Endothelial cell (in vitro differentiated cells): ENCODE measurements around the gene UBC. TPM values are rescaled to one million over a fixed set of nuclear protein-coding genes. Genes with fewer than 3 reads are reported as not detected.

ENCODE experiments used
- DNase-seq: peaks from one replicate; pipeline ENCODE4 v3.0.0; 2021; ENCODE audit warnings: low spot score
- H3K27ac Mint-ChIP-seq: one replicate; pipeline ENCODE4 v1.8.0; 2021; ENCODE audit warnings: mixed read lengths, inconsistent platforms; ENCODE audit not compliant: unreplicated experiment
- H3K27me3 Mint-ChIP-seq: one replicate; pipeline ENCODE4 v1.8.0; 2021; ENCODE audit warnings: mild to moderate bottlenecking, moderate library complexity, mixed read lengths, inconsistent platforms; ENCODE audit not compliant: unreplicated experiment
- H3K36me3 Mint-ChIP-seq: one replicate; pipeline ENCODE4 v1.8.0; 2021; ENCODE audit warnings: mild to moderate bottlenecking, low read depth, mixed read lengths, inconsistent platforms; ENCODE audit not compliant: unreplicated experiment
- H3K4me1 Mint-ChIP-seq: one replicate; pipeline ENCODE4 v1.8.0; 2021; ENCODE audit warnings: mild to moderate bottlenecking, mixed read lengths, inconsistent platforms; ENCODE audit not compliant: unreplicated experiment
- H3K4me3 Mint-ChIP-seq: one replicate; pipeline ENCODE4 v1.8.0; 2021; ENCODE audit warnings: mild to moderate bottlenecking, mixed read lengths, inconsistent platforms; ENCODE audit not compliant: unreplicated experiment
- H3K9me3 Mint-ChIP-seq: one replicate; pipeline ENCODE4 v1.8.0; 2021; ENCODE audit warnings: mixed read lengths, inconsistent platforms; ENCODE audit not compliant: unreplicated experiment
- CTCF ChIP-seq: fragments of 200-600 bp; sonication (generic); IDR thresholded peaks from one replicate; pipeline ENCODE4 v1.5.0; 2021; ENCODE audit warnings: antibody characterized with exemption; ENCODE audit not compliant: unreplicated experiment
- total RNA-seq: library from RNA; stranded (reverse); fragmentation: NEBNext Ultra II Directional; extraction: Animal tissue kit (Norgen Biotek cat#: 25700); gene quantifications from one replicate; pipeline ENCODE4 v1.2.1, GENCODE V29; 2021; ENCODE audit not compliant: unreplicated experiment

The UBC gene
- total RNA-seq, 1 donor from 2014 or later, result 765 TPM

- H3K4me3 Mint-ChIP-seq, result no peak overlapping the region
- peaks cover 11% of the 10 kb centered on the region for H3K27me3 Mint-ChIP-seq
- no peak for DNase-seq
- TF ChIP-seq CTCF, result no peak
- no peaks in the 10 kb centered on the region for H3K9me3 Mint-ChIP-seq
- H3K4me1 Mint-ChIP-seq, result peaks cover 37% of the 10 kb centered on the region
- no peaks in the 10 kb centered on the region for H3K36me3 Mint-ChIP-seq
- no peak overlapping the region for H3K27ac Mint-ChIP-seq
These were observed 46.0 kb downstream of the UBC start for GRCh38 chr12:124868252-124869058.

GRCh38 chr12:124867401-124867930 is 47.0 kb downstream of the UBC start:
- no peak for TF ChIP-seq CTCF
- Mint-ChIP-seq H3K4me3 (no peak overlapping the region), H3K4me1 (peaks cover 39% of the 10 kb centered on the region), H3K9me3 (no peaks in the 10 kb centered on the region), H3K27me3 (peaks cover 15% of the 10 kb centered on the region), H3K27ac (no peak overlapping the region), H3K36me3 (no peaks in the 10 kb centered on the region)
- no peak for DNase-seq

GRCh38 chr12:124866883-124867400 is 47.5 kb downstream of the UBC start:
- no peaks in the 10 kb centered on the region for H3K36me3 Mint-ChIP-seq
- no peak for TF ChIP-seq CTCF
- H3K4me1 Mint-ChIP-seq, result peaks cover 35% of the 10 kb centered on the region
- peaks cover 19% of the 10 kb centered on the region for H3K27me3 Mint-ChIP-seq
- no peak overlapping the region for H3K4me3 Mint-ChIP-seq
- no peaks in the 10 kb centered on the region for H3K9me3 Mint-ChIP-seq
- DNase-seq, result no peak
- H3K27ac Mint-ChIP-seq, result no peak overlapping the region

DNA sequence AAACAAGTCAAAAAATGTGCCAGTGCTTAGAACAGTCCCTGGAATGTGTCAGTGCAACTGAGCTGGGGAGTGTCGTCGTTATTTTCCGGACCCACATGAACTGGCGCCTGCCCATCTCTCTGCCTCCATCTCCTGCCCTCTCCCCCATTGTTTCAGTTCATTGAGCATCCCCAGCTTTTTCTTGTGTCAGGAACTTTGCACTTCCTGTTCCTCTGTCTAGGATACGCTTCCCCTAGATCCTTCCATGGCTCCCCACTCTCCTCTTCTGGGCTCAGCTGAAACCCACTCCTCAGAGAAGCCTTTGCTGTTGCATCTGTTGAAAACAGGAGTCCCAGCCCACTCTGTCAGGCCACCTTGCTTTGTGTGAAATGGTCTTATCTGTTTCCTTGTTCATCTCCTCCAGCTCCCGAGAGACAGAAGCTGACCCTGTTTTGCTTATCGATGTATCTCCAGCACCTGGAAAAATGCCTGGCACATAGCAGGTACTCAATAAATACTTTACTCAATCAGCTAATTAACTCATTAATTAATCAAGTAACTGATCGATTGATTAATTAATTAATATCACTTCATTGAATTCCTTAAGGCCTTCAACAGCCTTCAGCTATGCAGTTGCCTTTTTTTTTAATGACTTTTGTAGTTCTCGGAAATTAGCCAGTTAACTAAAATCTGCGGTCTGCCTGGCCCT is 48.1 kb downstream of the UBC start:
- Mint-ChIP-seq H3K4me1 (peaks cover 33% of the 10 kb centered on the region), H3K27ac (no peak overlapping the region), H3K36me3 (no peaks in the 10 kb centered on the region), H3K9me3 (no peaks in the 10 kb centered on the region), H3K27me3 (peaks cover 25% of the 10 kb centered on the region), H3K4me3 (no peak overlapping the region)
- no peak for TF ChIP-seq CTCF
- no peak for DNase-seq
